H9 (cell line): ENCODE data around the gene NCOA6. TPM values are rescaled to one million over a fixed set of nuclear protein-coding genes. Genes with fewer than 3 reads are reported as not detected.

Source experiments
- DNase-seq: peaks from one replicate; pipeline ENCODE4 v3.0.0-alpha.2; 2017
- H2AFZ ChIP-seq: one replicate; pipeline ENCODE4 v1.6.1; 2013; ENCODE audit warnings: mild to moderate bottlenecking, low read length, control low read depth, moderate library complexity
- H2AK5ac ChIP-seq: 2 replicates; pipeline ENCODE4 v1.6.1; 2013; ENCODE audit warnings: low read length, control low read depth, mixed read lengths; ENCODE audit not compliant: insufficient read length
- H2BK120ac ChIP-seq: one replicate; pipeline ENCODE4 v1.6.1; 2013; ENCODE audit warnings: low read depth, mild to moderate bottlenecking, low read length, control low read depth, inconsistent platforms; ENCODE audit not compliant: poor library complexity, severe bottlenecking
- H2BK12ac ChIP-seq: 2 replicates; pipeline ENCODE4 v1.6.1; 2013; ENCODE audit warnings: low read length, control low read depth, mixed read lengths, low read depth; ENCODE audit not compliant: insufficient read length
- H2BK15ac ChIP-seq: 2 replicates; pipeline ENCODE4 v1.6.1; 2013; ENCODE audit warnings: low read depth, low read length, control low read depth
- H2BK20ac ChIP-seq: one replicate; pipeline ENCODE4 v1.6.1; 2013; ENCODE audit warnings: low read depth, mild to moderate bottlenecking, low read length, control low read depth, inconsistent platforms; ENCODE audit not compliant: poor library complexity, severe bottlenecking
- H2BK5ac ChIP-seq: 2 replicates; pipeline ENCODE4 v1.6.1; 2013; ENCODE audit warnings: low read length, control low read depth, mixed read lengths; ENCODE audit not compliant: insufficient read length
- H3K14ac ChIP-seq: 2 replicates; pipeline ENCODE4 v1.6.1; 2013; ENCODE audit warnings: low read length, control low read depth; ENCODE audit not compliant: insufficient read depth
- H3K18ac ChIP-seq: 2 replicates; pipeline ENCODE4 v1.6.1; 2013; ENCODE audit warnings: low read depth, mild to moderate bottlenecking, mixed read lengths, low read length, control low read depth; ENCODE audit not compliant: insufficient read length
- H3K23ac ChIP-seq: 2 replicates; pipeline ENCODE4 v1.6.1; 2013; ENCODE audit warnings: low read length, control low read depth, mixed read lengths, low read depth; ENCODE audit not compliant: insufficient read length
- H3K23me2 ChIP-seq: 2 replicates; pipeline ENCODE4 v1.6.1; 2013; ENCODE audit warnings: low read depth, mild to moderate bottlenecking, mixed read lengths, low read length, control low read depth; ENCODE audit not compliant: insufficient read length, poor library complexity, severe bottlenecking
- H3K27ac ChIP-seq: 2 replicates; pipeline ENCODE4 v1.5.1; 2013; ENCODE audit warnings: low read length, control low read depth, mixed read lengths, low read depth; ENCODE audit not compliant: insufficient read length
- H3K27me3 ChIP-seq: 2 replicates; pipeline ENCODE4 v1.6.1; 2013; ENCODE audit warnings: low read length, control low read depth, inconsistent platforms; ENCODE audit not compliant: insufficient read depth
- H3K4ac ChIP-seq: 2 replicates; pipeline ENCODE4 v1.6.1; 2013; ENCODE audit warnings: low read depth, mild to moderate bottlenecking, control low read depth, inconsistent platforms, low read length, moderate library complexity
- H3K4me1 ChIP-seq: 2 replicates; pipeline ENCODE4 v1.6.1; 2013; ENCODE audit warnings: low read length, control low read depth, inconsistent platforms; ENCODE audit not compliant: insufficient read depth
- H3K4me2 ChIP-seq: 2 replicates; pipeline ENCODE4 v1.6.1; 2013; ENCODE audit warnings: low read length, control low read depth, mixed read lengths; ENCODE audit not compliant: insufficient read length, insufficient read depth
- H3K56ac ChIP-seq: 2 replicates; pipeline ENCODE4 v1.6.1; 2013; ENCODE audit warnings: low read depth, mild to moderate bottlenecking, mixed read lengths, low read length, control low read depth; ENCODE audit not compliant: insufficient read length
- H3K79me1 ChIP-seq: 2 replicates; pipeline ENCODE4 v1.6.1; 2013; ENCODE audit warnings: low read depth, mild to moderate bottlenecking, moderate library complexity, low read length, control low read depth, inconsistent platforms; ENCODE audit not compliant: insufficient read depth, poor library complexity, severe bottlenecking
- H3K79me2 ChIP-seq: 2 replicates; pipeline ENCODE4 v1.6.1; 2013; ENCODE audit warnings: low read length, control low read depth, inconsistent platforms; ENCODE audit not compliant: insufficient read depth
- H3K9ac ChIP-seq: 2 replicates; pipeline ENCODE4 v1.6.1; 2013; ENCODE audit warnings: low read length, control low read depth, mixed read lengths; ENCODE audit not compliant: insufficient read length; ENCODE audit errors: extremely low read depth
- H3K9me3 ChIP-seq: one replicate; pipeline ENCODE4 v1.6.1; 2013; ENCODE audit warnings: low read depth, low read length, inconsistent platforms; ENCODE audit not compliant: control insufficient read depth
- H3T11ph ChIP-seq: one replicate; pipeline ENCODE4 v1.6.1; 2013; ENCODE audit warnings: mild to moderate bottlenecking, low read length, control low read depth, inconsistent platforms
- H4K20me1 ChIP-seq: one replicate; pipeline ENCODE4 v1.6.1; 2013; ENCODE audit not compliant: control insufficient read depth, insufficient read length, insufficient read depth
- H4K5ac ChIP-seq: 2 replicates; pipeline ENCODE4 v1.6.1; 2013; ENCODE audit warnings: low read depth, mild to moderate bottlenecking, mixed read lengths, low read length, control low read depth; ENCODE audit not compliant: insufficient read length
- H4K8ac ChIP-seq: replicated peaks from 2 replicates; pipeline ENCODE4 v1.6.1; 2013; ENCODE audit warnings: low read length, control low read depth, mixed read lengths, low read depth; ENCODE audit not compliant: insufficient read length
- H4K91ac ChIP-seq: 2 replicates; pipeline ENCODE4 v1.6.1; 2013; ENCODE audit warnings: low read depth, mild to moderate bottlenecking, moderate library complexity, mixed read lengths, low read length, control low read depth; ENCODE audit not compliant: insufficient read length
- H3K27ac Mint-ChIP-seq, 3 experiments: 2 replicates in 2 of 3; 3 replicates in 1 of 3; pipeline ENCODE4 v1.8.0; 2020 to 2021; ENCODE audit warnings: mixed read lengths in 3 of 3, mild to moderate bottlenecking in 1 of 3, moderate library complexity in 1 of 3
- H3K27me3 Mint-ChIP-seq: 2 replicates; pipeline ENCODE4 v1.8.0; 2021; ENCODE audit warnings: low read depth, mild to moderate bottlenecking, moderate library complexity, mixed read lengths
- H3K36me3 Mint-ChIP-seq, 3 experiments: 2 replicates in 2 of 3; 3 replicates in 1 of 3; pipeline ENCODE4 v1.8.0; 2020 to 2021; ENCODE audit warnings: low read depth in 3 of 3, mixed read lengths in 3 of 3; ENCODE audit not compliant: insufficient read depth in 1 of 3
- H3K4me1 Mint-ChIP-seq, 2 experiments: 2 replicates each; pipeline ENCODE4 v1.8.0; 2020; ENCODE audit warnings: mixed read lengths in 2 of 2
- H3K4me3 Mint-ChIP-seq, 2 experiments: 2 replicates in 1 of 2; 3 replicates in 1 of 2; pipeline ENCODE4 v1.8.0; 2020 to 2021; ENCODE audit warnings: mild to moderate bottlenecking in 2 of 2, mixed read lengths in 2 of 2, moderate library complexity in 1 of 2
- H3K9me3 Mint-ChIP-seq, 2 experiments: 2 replicates in 1 of 2; 3 replicates in 1 of 2; pipeline ENCODE4 v1.8.0; 2020; ENCODE audit warnings: mild to moderate bottlenecking in 2 of 2, mixed read lengths in 2 of 2, moderate library complexity in 1 of 2
- WGBS: extraction: QIAGEN DNeasy Blood & Tissue Kit; methylation state at CpG from one replicate; pipeline ENCODE4 v1.1.7; 2013; ENCODE audit warnings: missing lambda C conversion rate, low lambda C conversion rate, mixed read lengths; ENCODE audit not compliant: insufficient read length; ENCODE audit errors: extremely low coverage; 5-methylcytosine and 5-hydroxymethylcytosine counted together
- total RNA-seq: library from RNA; stranded (reverse); gene quantifications from 2 replicates; pipeline ENCODE4 v1.2.1, GENCODE V29; 2021
- TF ChIP-seq, protein P1 (sequence below): fragments of 200-600 bp; sonication (generic); conservative IDR thresholded peaks from 3 replicates; pipeline ENCODE4 v1.8.0; 2021; ENCODE audit warnings: antibody characterized with exemption, mild to moderate bottlenecking

NCOA6 gene
- total RNA-seq, 1 experiment from 2014 or later = 23.9 TPM

DNA sequence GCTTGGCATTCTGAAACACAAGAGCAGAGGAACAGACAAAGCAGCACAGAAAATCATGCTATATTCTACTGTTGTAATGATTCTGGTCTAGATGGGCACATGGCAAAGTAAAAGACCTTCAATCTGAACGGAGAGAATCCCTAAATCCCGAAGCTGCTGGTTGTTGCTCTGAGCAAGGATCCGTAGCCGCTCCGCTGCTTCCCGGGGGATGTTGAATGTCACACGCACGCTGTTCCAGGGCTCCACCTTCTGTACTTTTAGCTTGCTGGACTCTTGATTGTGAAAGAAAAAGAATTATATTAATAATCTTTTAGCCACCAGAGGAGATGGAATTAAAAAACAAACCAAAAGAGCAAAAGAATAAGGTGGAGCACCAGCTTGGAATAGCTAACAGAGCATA is 49.3 kb downstream of the NCOA6 start:
- no peaks in the 10 kb centered on the region for H3K9me3 ChIP-seq
- no peak for DNase-seq
- H3K9me3 Mint-ChIP-seq = no peaks in the 10 kb centered on the region
- no peak overlapping the region for H3T11ph ChIP-seq
- H2BK20ac ChIP-seq = no peak overlapping the region
- H3K27me3 ChIP-seq = no peaks in the 10 kb centered on the region
- H3K4me3 Mint-ChIP-seq = no peak overlapping the region
- no peaks in the 10 kb centered on the region for H3K4me1 ChIP-seq
- no peak overlapping the region for H3K18ac ChIP-seq
- no peaks in the 10 kb centered on the region for H3K79me1 ChIP-seq
- WGBS = no CpG with 5 or more reads among the region's 8 CpGs
- H3K56ac ChIP-seq = no peak overlapping the region
- H3K4ac ChIP-seq = no peak overlapping the region
- no peaks in the 10 kb centered on the region for H3K4me1 Mint-ChIP-seq
- H3K23me2 ChIP-seq = no peaks in the 10 kb centered on the region
- no peaks in the 10 kb centered on the region for H3K27me3 Mint-ChIP-seq
- H2AK5ac ChIP-seq = no peak overlapping the region
- no peak overlapping the region for H3K14ac ChIP-seq
- H2BK15ac ChIP-seq = no peak overlapping the region
- no peak overlapping the region for H2BK120ac ChIP-seq
- H3K36me3 Mint-ChIP-seq = peaks cover 0 to 37% (median 5%) of the 10 kb centered on the region in 3 experiments; a peak in 3 of 7 replicates
- TF ChIP-seq, protein P1, sequence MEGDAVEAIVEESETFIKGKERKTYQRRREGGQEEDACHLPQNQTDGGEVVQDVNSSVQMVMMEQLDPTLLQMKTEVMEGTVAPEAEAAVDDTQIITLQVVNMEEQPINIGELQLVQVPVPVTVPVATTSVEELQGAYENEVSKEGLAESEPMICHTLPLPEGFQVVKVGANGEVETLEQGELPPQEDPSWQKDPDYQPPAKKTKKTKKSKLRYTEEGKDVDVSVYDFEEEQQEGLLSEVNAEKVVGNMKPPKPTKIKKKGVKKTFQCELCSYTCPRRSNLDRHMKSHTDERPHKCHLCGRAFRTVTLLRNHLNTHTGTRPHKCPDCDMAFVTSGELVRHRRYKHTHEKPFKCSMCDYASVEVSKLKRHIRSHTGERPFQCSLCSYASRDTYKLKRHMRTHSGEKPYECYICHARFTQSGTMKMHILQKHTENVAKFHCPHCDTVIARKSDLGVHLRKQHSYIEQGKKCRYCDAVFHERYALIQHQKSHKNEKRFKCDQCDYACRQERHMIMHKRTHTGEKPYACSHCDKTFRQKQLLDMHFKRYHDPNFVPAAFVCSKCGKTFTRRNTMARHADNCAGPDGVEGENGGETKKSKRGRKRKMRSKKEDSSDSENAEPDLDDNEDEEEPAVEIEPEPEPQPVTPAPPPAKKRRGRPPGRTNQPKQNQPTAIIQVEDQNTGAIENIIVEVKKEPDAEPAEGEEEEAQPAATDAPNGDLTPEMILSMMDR = no peak
- H3K27ac Mint-ChIP-seq = peak overlapping the region in 1 of 3 experiments; percentile 85; a peak in 2 of 7 replicates
- H3K4me2 ChIP-seq = no peak overlapping the region
- H2AFZ ChIP-seq = no peak overlapping the region
- H3K27ac ChIP-seq = no peak overlapping the region
- H3K9ac ChIP-seq = no peak overlapping the region
- no peak overlapping the region for H2BK12ac ChIP-seq
- H4K5ac ChIP-seq = no peak overlapping the region
- no peak overlapping the region for H2BK5ac ChIP-seq
- H4K8ac ChIP-seq = no peak overlapping the region
- no peak overlapping the region for H4K91ac ChIP-seq
- H3K79me2 ChIP-seq = no peaks in the 10 kb centered on the region
- H4K20me1 ChIP-seq = no peaks in the 10 kb centered on the region
- no peak overlapping the region for H3K23ac ChIP-seq
